WTC11 (cell line): ENCODE data around the gene KRT36. TPM values are rescaled to one million over a fixed set of nuclear protein-coding genes. Genes with fewer than 3 reads are reported as not detected.

Experiments
- ATAC-seq: fragments of 200-7000 bp; cut with Tn5 transposase; 2 replicates; pipeline ENCODE4 v1.10.0; 2021; ENCODE audit warnings: mild to moderate bottlenecking, moderate library complexity
- CTCF ChIA-PET: fragments of 300-600 bp; sonication (Branson Sonifier 250); formaldehyde crosslinking; loops from one replicate; lab custom pipeline; 2021; ENCODE audit warnings: antibody characterized with exemption; lab: Charles Lee
- POLR2A ChIA-PET: fragments of 350-600 bp; sonication (Branson Sonifier 250); formaldehyde crosslinking; loops from one replicate; lab custom pipeline; 2021; ENCODE audit warnings: antibody characterized with exemption; lab: Charles Lee
- DNase-seq: peaks from one replicate; pipeline ENCODE4 v3.0.0; 2021; ENCODE audit warnings: low spot score
- H3K27ac Mint-ChIP-seq: 2 replicates; pipeline ENCODE4 v1.8.0; 2021; ENCODE audit warnings: mixed read lengths
- H3K27me3 Mint-ChIP-seq: 2 replicates; pipeline ENCODE4 v1.8.0; 2021; ENCODE audit warnings: low read depth, mild to moderate bottlenecking, moderate library complexity, mixed read lengths
- H3K36me3 Mint-ChIP-seq: 2 replicates; pipeline ENCODE4 v1.8.0; 2021; ENCODE audit warnings: mixed read lengths
- H3K4me1 Mint-ChIP-seq: 2 replicates; pipeline ENCODE4 v1.8.0; 2022; ENCODE audit warnings: mixed read lengths
- H3K4me3 Mint-ChIP-seq: 2 replicates; pipeline ENCODE4 v1.8.0; 2021; ENCODE audit warnings: mild to moderate bottlenecking, moderate library complexity, mixed read lengths
- H3K9me3 Mint-ChIP-seq: 2 replicates; pipeline ENCODE4 v1.8.0; 2021; ENCODE audit warnings: mixed read lengths
- ATF6 ChIP-seq: sonication (generic); formaldehyde crosslinking; IDR thresholded peaks from 2 replicates; pipeline ENCODE4 v1.8.1; 2023; ENCODE audit warnings: mild to moderate bottlenecking, missing genetic modification reagents
- HMGA2 ChIP-seq: fragments of 250-450 bp; sonication (Bioruptor Pico); IDR thresholded peaks from 2 replicates; pipeline ENCODE4 v1.4.0; 2021; ENCODE audit warnings: mild to moderate bottlenecking, moderate library complexity
- IRF1 ChIP-seq: sonication (generic); formaldehyde crosslinking; IDR thresholded peaks from 2 replicates; pipeline ENCODE4 v1.8.0; 2023; ENCODE audit warnings: missing genetic modification reagents
- MLX ChIP-seq: sonication (generic); formaldehyde crosslinking; IDR thresholded peaks from 2 replicates; pipeline ENCODE4 v1.8.1; 2023; ENCODE audit warnings: mild to moderate bottlenecking, missing genetic modification reagents, moderate library complexity
- MYBL2 ChIP-seq: sonication (generic); formaldehyde crosslinking; IDR thresholded peaks from 2 replicates; pipeline ENCODE4 v1.8.1; 2023; ENCODE audit warnings: mild to moderate bottlenecking, moderate library complexity, missing genetic modification reagents
- PRDM15 ChIP-seq: sonication (generic); formaldehyde crosslinking; IDR thresholded peaks from 2 replicates; pipeline ENCODE4 v1.8.0; 2022; ENCODE audit warnings: missing genetic modification reagents
- SMAD4 ChIP-seq: sonication (generic); formaldehyde crosslinking; IDR thresholded peaks from 2 replicates; pipeline ENCODE4 v1.8.0; 2022; ENCODE audit warnings: mild to moderate bottlenecking, missing genetic modification reagents
- TEAD1 ChIP-seq: sonication (generic); formaldehyde crosslinking; IDR thresholded peaks from 2 replicates; pipeline ENCODE4 v1.8.0; 2022; ENCODE audit warnings: mild to moderate bottlenecking, missing genetic modification reagents
- TEAD4 ChIP-seq: sonication (generic); formaldehyde crosslinking; IDR thresholded peaks from 2 replicates; pipeline ENCODE4 v1.8.0; 2022; ENCODE audit warnings: mild to moderate bottlenecking, missing genetic modification reagents
- TP53 ChIP-seq: sonication (generic); formaldehyde crosslinking; IDR thresholded peaks from 2 replicates; pipeline ENCODE4 v1.8.1; 2023; ENCODE audit warnings: mild to moderate bottlenecking, missing genetic modification reagents
- ZBTB21 ChIP-seq: sonication (generic); formaldehyde crosslinking; IDR thresholded peaks from 2 replicates; pipeline ENCODE4 v1.8.1; 2023; ENCODE audit warnings: mild to moderate bottlenecking, missing genetic modification reagents, borderline replicate concordance
- ZSCAN18 ChIP-seq: fragments of 250-450 bp; sonication (Bioruptor Pico); IDR thresholded peaks from 2 replicates; pipeline ENCODE4 v2.1.2; 2022; ENCODE audit warnings: mild to moderate bottlenecking, moderate library complexity
- total RNA-seq: library from RNA; stranded (reverse); gene quantifications from 3 replicates; pipeline ENCODE4 v1.2.3, GENCODE V29; 2021
- TF ChIP-seq, protein P1 (sequence below): fragments of 250-450 bp; sonication (Bioruptor Pico); IDR thresholded peaks from 2 replicates; pipeline ENCODE4 v1.8.0; 2021; ENCODE audit warnings: mild to moderate bottlenecking
- TF ChIP-seq, protein P2 (sequence below): sonication (generic); formaldehyde crosslinking; IDR thresholded peaks from 2 replicates; pipeline ENCODE4 v1.8.0; 2023; ENCODE audit warnings: missing genetic modification reagents, mild to moderate bottlenecking, borderline replicate concordance
- TF ChIP-seq, protein P3 (sequence below): sonication (generic); formaldehyde crosslinking; IDR thresholded peaks from 2 replicates; pipeline ENCODE4 v1.8.1; 2023; ENCODE audit warnings: mild to moderate bottlenecking, moderate library complexity, missing genetic modification reagents

KRT36 gene
- total RNA-seq, 1 experiment from 2014 or later = not detected

DNA sequence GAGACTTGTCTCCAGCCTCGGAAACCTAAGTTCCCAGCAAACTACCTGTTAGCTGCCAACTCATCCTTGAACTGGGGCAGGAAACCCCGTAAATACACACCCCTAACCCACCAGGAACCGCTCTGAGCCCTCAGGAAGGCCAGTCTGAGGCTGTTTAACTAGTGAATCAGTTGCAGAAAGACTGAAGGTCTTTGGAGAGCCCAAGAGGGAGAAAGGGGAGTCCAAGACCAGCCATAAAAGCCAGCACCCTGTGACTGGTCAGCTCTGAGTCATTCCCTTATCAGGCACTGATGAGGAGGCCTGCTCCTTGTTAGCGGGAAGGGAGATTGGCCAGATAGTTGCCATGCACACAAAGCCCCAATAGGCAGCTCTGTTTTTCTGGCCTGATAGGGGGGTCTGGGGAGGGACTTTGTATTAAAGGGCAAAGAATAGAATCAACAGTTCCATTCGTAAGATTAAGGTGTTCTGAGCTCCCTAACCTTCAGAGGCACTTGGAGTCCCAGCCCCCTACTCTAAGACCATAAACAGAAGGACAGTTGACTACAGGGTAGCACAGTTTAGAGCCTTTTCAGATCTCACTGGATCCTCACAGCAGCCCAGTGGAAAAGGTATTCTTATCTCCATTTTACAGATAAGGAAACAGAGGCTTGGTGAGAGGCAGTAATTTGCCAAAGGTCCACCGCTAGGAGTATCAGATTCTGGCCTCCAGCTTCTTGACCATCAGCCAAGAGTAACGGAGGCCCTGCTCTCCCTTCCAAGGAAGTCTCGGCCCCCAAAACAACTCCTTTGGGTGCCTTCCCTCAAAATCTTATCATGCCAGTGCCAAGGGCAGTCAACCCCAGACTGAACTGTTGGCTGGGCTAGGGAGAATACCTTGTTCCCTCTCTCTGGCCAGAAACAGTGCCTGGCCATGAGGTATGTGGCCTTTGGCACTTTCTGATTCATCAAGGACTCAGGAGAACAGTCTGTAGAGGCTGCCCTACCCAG, 40.6 kb upstream of the KRT36 start (continued):
- no peak for TF ChIP-seq ZBTB21 (CRISPR knock-in tag)

- peak overlapping the region; percentile 89 for H3K4me3 Mint-ChIP-seq
- POLR2A ChIA-PET = interaction anchor here (1.2 to 3.7 kb wide), 4 partner anchors 9 to 118 kb away, joined by 4 to 22 read pairs (median 6); no protein-coding TSS in a partner anchor
- peaks cover 10% of the 10 kb centered on the region for H3K36me3 Mint-ChIP-seq
- TF ChIP-seq, protein P1, sequence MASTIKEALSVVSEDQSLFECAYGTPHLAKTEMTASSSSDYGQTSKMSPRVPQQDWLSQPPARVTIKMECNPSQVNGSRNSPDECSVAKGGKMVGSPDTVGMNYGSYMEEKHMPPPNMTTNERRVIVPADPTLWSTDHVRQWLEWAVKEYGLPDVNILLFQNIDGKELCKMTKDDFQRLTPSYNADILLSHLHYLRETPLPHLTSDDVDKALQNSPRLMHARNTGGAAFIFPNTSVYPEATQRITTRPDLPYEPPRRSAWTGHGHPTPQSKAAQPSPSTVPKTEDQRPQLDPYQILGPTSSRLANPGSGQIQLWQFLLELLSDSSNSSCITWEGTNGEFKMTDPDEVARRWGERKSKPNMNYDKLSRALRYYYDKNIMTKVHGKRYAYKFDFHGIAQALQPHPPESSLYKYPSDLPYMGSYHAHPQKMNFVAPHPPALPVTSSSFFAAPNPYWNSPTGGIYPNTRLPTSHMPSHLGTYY (CRISPR knock-in tag) = no peak
- TF ChIP-seq, protein P2, sequence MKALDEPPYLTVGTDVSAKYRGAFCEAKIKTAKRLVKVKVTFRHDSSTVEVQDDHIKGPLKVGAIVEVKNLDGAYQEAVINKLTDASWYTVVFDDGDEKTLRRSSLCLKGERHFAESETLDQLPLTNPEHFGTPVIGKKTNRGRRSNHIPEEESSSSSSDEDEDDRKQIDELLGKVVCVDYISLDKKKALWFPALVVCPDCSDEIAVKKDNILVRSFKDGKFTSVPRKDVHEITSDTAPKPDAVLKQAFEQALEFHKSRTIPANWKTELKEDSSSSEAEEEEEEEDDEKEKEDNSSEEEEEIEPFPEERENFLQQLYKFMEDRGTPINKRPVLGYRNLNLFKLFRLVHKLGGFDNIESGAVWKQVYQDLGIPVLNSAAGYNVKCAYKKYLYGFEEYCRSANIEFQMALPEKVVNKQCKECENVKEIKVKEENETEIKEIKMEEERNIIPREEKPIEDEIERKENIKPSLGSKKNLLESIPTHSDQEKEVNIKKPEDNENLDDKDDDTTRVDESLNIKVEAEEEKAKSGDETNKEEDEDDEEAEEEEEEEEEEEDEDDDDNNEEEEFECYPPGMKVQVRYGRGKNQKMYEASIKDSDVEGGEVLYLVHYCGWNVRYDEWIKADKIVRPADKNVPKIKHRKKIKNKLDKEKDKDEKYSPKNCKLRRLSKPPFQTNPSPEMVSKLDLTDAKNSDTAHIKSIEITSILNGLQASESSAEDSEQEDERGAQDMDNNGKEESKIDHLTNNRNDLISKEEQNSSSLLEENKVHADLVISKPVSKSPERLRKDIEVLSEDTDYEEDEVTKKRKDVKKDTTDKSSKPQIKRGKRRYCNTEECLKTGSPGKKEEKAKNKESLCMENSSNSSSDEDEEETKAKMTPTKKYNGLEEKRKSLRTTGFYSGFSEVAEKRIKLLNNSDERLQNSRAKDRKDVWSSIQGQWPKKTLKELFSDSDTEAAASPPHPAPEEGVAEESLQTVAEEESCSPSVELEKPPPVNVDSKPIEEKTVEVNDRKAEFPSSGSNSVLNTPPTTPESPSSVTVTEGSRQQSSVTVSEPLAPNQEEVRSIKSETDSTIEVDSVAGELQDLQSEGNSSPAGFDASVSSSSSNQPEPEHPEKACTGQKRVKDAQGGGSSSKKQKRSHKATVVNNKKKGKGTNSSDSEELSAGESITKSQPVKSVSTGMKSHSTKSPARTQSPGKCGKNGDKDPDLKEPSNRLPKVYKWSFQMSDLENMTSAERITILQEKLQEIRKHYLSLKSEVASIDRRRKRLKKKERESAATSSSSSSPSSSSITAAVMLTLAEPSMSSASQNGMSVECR = no peak
- TF ChIP-seq HMGA2 (CRISPR knock-in tag) (no peak), MYBL2 (CRISPR knock-in tag) (no peak), PRDM15 (CRISPR knock-in tag) (no peak), SMAD4 (CRISPR knock-in tag) (no peak), ZSCAN18 (no peak), TEAD1 (CRISPR knock-in tag) (no peak), TEAD4 (CRISPR knock-in tag) (no peak), ATF6 (CRISPR knock-in tag) (no peak), TP53 (CRISPR knock-in tag) (no peak), MLX (no peak), IRF1 (CRISPR knock-in tag) (no peak)
- TF ChIP-seq, protein P3, sequence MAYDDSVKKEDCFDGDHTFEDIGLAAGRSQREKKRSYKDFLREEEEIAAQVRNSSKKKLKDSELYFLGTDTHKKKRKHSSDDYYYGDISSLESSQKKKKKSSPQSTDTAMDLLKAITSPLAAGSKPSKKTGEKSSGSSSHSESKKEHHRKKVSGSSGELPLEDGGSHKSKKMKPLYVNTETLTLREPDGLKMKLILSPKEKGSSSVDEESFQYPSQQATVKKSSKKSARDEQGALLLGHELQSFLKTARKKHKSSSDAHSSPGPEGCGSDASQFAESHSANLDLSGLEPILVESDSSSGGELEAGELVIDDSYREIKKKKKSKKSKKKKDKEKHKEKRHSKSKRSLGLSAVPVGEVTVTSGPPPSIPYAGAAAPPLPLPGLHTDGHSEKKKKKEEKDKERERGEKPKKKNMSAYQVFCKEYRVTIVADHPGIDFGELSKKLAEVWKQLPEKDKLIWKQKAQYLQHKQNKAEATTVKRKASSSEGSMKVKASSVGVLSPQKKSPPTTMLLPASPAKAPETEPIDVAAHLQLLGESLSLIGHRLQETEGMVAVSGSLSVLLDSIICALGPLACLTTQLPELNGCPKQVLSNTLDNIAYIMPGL = no peak
Measured at GRCh38 chr17:41529491-41529915, 39.8 kb upstream of the KRT36 start.

More at GRCh38 chr17:41529491-41529915, 39.8 kb upstream of the KRT36 start:
- CTCF ChIA-PET = interaction anchor here (1.1 to 7.5 kb wide), 8 partner anchors 19 to 136 kb away, joined by 3 to 125 read pairs (median 16); no protein-coding TSS in a partner anchor
- ATAC-seq (no peak), DNase-seq (no peak)
- Mint-ChIP-seq H3K4me1 (peaks cover 34% of the 10 kb centered on the region), H3K27me3 (peaks cover 6% of the 10 kb centered on the region), H3K9me3 (no peaks in the 10 kb centered on the region), H3K27ac (peak overlapping the region; percentile 95; the same call in 1 of the 2 replicates)
